HG02678 (cell line): ENCODE results near the gene CAT.

Experiments
- ATAC-seq: cut with Tn5 transposase; IDR thresholded peaks from one replicate; pipeline ENCODE4 v1.9.1; 2021; ENCODE audit warnings: mild to moderate bottlenecking, moderate library complexity; ENCODE audit not compliant: unreplicated experiment

CAT gene

DNA sequence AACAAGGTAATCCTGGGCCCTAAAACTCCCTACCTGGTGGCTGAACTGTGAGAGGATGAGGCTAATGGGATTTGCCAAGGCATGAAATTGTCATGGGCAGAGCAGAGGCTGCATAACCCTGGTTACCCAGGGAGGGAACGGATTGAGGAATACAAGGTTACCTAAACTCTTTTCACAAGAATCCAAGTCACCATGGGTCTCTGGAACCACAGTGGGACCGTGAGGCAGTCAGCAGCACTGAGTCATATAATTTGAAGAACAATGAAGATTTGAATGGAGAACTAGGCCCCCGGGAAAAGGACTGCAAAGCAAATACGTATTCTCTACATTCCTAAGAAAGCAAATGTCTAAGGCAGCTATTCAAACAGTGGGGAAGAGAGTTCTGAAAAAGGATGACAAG is 19.8 kb downstream of the CAT start:
- no peak for ATAC-seq

GRCh38 chr11:34459507-34460162 is 20.9 kb downstream of the CAT start:
- no peak for ATAC-seq

DNA sequence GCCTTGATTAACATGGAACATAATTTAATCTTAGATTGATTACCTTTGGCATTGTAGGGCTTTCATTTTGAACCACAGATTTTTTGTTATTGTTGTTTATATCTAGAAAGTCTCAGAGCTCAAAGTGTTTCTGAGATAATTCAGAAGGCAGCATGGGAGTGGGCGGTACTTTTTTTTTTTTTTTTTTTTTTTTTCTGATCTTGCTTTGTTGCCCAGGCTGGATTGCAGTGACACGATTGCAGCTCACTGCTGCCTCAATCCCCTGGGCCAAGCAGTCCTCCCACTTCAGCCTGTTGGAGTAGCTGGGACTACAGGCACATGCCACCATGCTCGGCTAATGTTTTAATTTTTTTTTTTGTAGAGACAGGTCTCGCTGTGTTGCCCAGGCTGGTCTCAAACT is 21.5 kb downstream of the CAT start:
- ATAC-seq, result no peak

DNA sequence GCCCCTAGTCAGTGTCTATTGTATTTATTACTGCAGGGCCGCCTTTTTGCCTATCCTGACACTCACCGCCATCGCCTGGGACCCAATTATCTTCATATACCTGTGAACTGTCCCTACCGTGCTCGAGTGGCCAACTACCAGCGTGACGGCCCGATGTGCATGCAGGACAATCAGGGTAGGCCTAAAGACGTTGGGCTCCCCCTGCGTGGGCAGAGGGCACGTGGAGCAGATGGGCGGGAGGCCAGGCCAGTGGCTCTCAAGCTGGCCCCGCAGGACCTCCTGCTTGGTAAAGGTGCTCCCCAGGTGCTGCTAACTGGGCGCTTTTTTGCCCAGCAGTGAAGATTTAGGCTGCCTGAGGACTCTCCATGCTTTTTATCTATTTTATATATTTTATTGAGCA is 22.5 kb downstream of the CAT start:
- no peak for ATAC-seq

DNA sequence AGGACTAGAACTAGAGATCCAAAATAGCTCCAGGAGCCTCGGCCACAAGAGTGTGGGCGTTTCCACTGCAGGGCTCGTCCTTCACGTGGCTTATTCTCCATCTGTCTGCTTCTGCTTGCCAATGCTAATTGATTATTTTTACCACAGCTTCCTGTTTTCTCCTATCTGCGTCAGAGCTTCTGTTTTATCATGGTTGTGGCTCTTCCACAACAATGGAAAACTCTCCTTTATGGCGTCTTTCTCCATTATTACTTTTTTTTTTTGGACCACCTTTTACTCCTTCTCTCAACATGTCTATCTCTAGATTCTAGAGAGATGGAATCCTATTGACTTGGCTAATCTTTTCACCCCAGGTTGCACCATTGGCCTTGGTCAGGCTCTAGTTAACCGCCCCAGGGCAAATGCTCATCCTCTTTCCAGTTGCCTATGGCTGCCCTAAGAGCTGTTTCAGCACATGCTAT is 25.9 kb downstream of the CAT start:
- no peak for ATAC-seq

DNA sequence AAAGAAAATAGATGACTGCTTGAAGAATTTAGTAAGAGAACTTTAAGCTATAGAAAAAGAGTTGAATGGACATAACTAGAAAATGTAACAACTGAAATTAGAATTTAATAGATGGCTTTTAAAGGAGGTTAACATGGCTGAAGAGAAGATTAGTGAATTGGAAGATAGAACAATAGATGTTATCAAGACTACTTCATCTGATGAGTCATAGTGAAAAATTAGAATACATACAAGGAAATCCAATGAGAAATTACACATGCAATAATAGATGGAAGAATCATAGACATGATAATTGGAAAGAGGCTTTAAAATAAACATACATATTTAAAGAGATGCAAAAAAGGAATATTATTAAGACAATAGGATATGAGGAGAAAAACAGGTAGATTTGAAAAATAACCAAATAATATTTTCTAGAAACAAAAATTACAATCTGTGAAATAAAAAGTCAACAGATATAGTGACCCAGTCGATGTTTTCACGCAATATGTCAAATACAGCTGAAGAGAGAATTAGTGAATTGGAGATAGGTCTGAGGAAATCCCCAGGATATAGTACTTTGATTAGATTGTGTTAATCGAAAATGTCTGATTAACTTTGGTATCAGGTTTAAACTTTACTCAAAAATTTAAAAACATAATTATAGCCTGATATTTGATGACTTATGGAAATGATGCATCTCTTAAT is 28.2 kb downstream of the CAT start:
- no peak for ATAC-seq

DNA sequence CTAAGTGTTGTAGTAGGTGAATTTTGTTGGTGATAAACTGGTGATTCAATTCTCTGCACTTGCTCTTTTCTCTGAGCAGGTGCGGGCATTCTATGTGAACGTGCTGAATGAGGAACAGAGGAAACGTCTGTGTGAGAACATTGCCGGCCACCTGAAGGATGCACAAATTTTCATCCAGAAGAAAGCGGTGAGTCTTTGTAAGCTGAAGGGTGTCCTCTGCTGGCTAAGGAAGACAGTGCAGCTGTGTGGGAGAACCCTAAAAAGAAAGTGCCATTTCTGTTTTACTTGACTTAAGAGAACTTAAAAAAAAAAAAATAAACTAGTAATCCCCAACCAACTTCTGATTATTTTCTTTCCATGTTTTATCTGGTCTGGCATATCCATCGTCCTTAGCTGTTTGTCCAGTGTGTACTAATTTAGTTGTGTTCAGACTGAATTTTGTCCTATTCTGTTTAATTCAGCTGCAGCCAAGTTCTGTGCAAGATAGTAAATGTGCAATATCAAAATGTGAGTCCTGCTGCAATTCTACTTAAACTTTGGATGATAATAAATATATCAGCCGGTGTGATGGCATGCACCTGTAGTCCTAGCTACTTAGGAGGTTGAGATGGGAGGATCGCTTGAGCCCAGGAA is 29.6 kb downstream of the CAT start:
- no peak for ATAC-seq

- no peak for ATAC-seq
These were observed 35.0 kb downstream of the CAT start for GRCh38 chr11:34473603-34474169.

DNA sequence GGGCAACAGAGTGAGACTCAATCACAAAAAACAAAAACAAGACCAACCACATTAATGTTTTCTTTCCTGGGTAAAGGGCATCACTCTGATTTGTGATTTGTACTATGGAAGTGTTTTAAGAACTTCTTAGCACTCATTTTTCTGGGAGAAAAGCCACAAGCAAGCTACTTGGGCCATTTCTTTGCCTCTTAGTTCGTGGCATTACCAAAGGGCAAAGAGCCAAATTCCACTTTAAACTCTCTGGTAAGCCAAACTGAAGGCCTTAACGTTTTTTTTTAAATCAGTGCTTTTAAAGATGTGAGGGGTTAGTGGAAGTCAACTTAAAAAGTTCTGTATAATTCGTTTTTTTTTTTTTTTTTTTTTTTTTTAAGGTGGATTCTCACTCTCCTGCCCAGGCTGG is 36.9 kb downstream of the CAT start:
- ATAC-seq, result no peak

- ATAC-seq, result no peak
These were observed 38.1 kb downstream of the CAT start for GRCh38 chr11:34476849-34477248.

- ATAC-seq, result no peak
These were observed 40.3 kb downstream of the CAT start for GRCh38 chr11:34478845-34479663.

DNA sequence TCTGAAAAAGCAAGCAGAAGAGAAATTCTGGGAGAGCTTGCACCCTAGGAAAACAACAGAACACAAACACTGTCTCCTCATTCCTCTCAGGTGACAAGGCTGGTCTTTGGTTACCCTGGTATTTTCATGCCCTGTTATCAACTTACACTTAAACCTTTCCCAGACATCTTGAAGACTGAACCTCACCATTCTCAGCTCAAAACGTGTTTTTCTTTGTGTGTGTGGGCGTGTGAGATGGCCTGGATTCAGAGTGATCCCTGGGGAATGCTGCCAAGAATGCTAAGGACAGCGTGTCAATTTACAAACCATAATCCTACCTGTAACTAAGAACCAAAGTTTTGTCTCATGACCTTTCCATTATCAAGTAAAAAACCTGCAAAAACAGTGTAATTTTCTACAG is 41.6 kb downstream of the CAT start:
- ATAC-seq, result no peak

DNA sequence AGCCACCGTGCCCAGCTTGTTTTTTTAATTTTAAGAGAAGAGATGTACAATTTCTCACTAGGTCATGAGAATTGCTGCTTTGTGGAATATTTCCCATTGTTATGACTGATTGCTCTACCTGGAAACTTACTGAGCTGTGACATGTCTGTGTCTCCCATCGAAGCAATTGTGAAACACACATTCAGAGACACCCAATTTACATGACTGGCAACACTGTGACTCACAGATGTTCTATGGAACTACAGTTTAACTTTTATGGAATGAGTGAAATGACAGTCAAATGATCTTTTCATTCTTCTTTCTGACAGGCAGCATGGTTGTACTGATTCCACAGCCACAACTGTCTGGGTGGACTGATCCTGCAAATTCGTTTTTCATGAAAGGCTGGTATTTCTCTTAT is 42.6 kb downstream of the CAT start:
- no peak for ATAC-seq

DNA sequence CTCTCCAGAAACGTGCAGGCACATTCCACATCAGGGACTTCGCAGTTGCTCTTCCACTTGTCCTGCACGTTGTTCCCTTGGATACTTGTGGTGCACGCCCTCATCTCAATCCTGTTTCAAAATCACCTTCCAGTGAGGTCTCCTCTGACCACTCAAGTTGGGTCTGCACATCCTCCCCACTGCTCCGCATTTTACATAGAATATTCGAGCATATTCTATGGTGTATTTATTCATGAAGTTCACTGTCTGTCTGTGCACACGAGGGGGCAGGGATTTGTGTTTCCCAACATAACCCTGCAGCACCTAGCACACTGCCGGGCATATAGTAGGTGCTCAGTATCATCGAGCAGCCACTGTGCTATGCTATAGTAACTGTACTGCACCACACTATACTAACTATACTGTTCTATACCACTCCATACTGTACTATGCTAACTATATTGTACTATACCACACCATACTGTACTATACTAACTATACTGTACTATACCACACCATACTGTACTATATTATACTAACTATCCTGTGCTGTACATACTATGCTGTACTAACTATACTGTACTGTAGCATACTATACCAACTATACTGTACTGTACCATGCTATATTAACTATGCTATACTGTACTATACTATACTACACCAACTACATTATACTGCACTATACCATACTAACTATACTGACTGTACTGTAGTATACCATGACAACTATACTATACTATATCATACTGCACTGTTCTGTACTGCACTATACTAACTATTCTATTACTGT is 44.6 kb downstream of the CAT start:
- ATAC-seq, result no peak

GRCh38 chr11:34487430-34487829 is 48.7 kb downstream of the CAT start:
- no peak for ATAC-seq

DNA sequence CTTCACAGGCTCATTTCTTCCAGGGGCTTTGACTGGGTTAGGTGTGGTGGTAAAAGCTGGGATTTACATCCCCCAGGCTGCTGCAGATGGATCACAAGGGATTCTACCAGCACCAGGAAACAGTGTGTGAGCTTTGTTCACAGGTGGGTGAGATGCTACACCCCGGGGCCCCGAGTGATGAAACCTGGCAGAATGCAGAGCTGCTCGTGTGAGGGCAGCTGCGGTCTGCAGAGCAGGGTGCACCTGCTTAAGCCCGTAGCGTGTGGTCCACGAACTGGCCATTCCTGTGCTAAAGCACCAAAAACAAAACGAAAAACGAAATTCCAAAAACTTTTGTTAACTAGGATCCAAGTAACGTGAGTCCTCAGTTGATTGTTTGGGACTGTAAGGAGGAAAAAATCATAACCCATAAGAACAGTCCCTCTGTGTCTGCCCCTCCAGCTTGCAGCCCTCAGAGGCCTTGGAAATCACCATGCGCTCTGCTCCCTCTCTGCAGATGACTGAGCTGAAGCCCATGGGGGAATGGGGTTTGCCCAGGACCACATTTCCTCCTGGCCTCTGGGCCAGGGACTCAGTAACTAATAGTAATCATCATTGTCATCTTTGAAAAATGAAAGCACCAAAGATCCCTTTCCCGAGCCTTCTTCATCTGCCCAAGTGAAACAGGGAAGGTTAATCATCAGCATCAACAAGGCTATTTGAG is 50.3 kb downstream of the CAT start:
- ATAC-seq, result no peak

- ATAC-seq, result no peak
These were observed 51.6 kb downstream of the CAT start for GRCh38 chr11:34490304-34490703.

GRCh38 chr11:34492806-34493414 is 54.2 kb downstream of the CAT start:
- ATAC-seq, result no peak

GRCh38 chr11:34493468-34493867 is 54.7 kb downstream of the CAT start:
- ATAC-seq, result no peak
